Fibroblast of pulmonary artery (primary cell): ENCODE results near the gene FLOT1.

Source experiments
- DNase-seq: peaks from one replicate; pipeline ENCODE4 v3.0.0-alpha.2; 2010; ENCODE audit warnings: low read depth
- H3K4me3 ChIP-seq: replicated peaks from 2 replicates; pipeline ENCODE4 v1.5.1; 2011; ENCODE audit warnings: low read depth, mild to moderate bottlenecking, control low read depth, low read length, moderate library complexity
- TF ChIP-seq, protein P1 (sequence below): IDR thresholded peaks from 2 replicates; pipeline ENCODE4 v1.5.1; 2011; ENCODE audit warnings: mild to moderate bottlenecking, control low read depth, low read length, inconsistent platforms; ENCODE audit errors: missing control alignments

Gene FLOT1

DNA sequence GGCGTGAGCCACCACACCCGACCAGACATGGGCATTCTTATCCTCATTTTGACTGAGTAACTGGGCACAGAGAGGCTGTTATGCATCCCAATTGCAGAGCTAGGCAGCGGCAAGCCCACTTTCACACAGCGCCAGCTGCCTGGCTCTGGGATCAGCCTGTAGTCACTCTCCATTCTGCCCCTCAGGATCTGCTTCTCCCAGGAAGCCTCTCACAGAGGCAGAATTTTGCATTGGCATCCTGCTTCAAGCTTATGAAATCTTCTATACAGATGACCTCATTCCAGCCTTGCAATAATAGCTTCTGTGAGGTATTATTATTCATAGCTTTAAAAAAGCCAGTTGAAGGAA is 38.9 kb upstream of the FLOT1 start:
- H3K4me3 ChIP-seq, result no peak overlapping the region

DNA sequence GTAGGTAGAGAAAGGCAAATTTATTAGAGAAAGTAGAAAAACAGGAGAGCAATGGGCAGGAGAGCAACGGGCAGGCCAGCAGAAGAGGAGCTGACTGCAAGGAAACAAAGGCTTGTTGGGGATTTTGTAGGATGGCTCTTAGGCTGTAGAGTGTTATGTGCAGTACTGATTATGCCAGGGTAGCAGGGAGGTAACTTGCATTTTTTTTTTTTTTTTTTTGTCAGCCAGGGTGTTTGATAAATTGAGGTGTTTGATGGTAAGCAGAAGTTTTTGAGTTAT is 38.1 kb upstream of the FLOT1 start:
- no peak overlapping the region for H3K4me3 ChIP-seq
- no peak for DNase-seq
- TF ChIP-seq, protein P1, sequence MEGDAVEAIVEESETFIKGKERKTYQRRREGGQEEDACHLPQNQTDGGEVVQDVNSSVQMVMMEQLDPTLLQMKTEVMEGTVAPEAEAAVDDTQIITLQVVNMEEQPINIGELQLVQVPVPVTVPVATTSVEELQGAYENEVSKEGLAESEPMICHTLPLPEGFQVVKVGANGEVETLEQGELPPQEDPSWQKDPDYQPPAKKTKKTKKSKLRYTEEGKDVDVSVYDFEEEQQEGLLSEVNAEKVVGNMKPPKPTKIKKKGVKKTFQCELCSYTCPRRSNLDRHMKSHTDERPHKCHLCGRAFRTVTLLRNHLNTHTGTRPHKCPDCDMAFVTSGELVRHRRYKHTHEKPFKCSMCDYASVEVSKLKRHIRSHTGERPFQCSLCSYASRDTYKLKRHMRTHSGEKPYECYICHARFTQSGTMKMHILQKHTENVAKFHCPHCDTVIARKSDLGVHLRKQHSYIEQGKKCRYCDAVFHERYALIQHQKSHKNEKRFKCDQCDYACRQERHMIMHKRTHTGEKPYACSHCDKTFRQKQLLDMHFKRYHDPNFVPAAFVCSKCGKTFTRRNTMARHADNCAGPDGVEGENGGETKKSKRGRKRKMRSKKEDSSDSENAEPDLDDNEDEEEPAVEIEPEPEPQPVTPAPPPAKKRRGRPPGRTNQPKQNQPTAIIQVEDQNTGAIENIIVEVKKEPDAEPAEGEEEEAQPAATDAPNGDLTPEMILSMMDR, result no peak

More for the DNA sequence above, 38.9 kb upstream of the FLOT1 start:
- DNase-seq, result no peak
- TF ChIP-seq, protein P1, result no peak

DNA sequence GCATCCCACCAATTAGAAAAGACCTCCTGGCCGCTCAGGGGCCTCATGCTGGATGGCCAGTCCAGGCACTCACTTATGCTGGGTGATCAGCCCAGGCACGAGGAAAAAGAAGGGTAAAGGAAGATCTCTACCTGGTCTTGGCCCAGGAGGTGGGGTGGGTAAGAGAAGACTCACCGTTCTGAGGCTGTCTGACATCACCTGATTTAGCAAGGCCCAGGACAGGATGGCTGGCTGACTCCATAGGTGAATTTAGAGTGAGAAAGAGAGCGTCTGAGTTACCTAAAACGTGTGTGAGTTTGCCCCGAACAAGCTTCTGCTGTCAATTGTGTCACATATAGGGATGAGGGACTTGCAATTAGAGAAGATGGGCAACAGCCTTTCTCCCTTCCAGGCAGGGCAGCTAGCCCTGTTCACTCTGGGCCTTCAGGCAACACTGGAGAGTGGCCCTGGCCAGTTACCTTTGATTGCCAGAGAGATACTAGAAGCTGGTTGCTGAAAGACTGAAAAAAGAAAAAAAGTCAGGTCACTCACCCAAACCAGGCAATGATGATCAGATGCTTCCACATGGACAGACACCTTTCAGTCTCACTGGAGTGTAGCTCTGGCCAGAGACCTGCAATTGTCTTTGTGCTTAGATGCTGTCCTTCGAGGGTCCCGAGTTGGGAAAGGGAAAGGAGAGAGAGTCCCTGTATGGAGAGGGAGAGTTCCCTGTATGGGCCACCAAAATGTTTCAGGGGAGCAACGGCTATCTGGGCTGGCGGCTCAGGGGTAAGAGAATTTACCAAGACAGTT is 37.6 kb upstream of the FLOT1 start:
- TF ChIP-seq, protein P1, result no peak
- no peak for DNase-seq
- no peak overlapping the region for H3K4me3 ChIP-seq

GRCh38 chr6:30778001-30778635 is 35.6 kb upstream of the FLOT1 start:
- TF ChIP-seq, protein P1, result no peak
- H3K4me3 ChIP-seq, result no peak overlapping the region
- no peak for DNase-seq

DNA sequence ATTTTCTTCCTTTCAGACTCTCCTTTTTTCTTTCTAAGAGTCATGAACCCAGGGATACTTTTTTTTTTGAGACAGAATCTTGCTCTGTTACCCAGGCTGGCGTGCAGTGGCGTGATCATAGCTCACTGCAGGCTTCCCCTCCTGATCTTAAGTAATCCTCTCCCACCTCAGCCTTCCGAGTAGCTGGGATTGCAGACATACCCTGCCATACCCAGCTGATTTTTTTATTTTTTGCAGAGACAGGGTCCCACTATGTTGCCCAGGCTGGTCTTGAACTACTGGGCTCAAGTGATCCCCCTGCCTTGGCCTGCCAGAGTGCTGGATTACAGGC is 34.6 kb upstream of the FLOT1 start:
- TF ChIP-seq, protein P1, result no peak
- DNase-seq, result no peak
- no peak overlapping the region for H3K4me3 ChIP-seq

GRCh38 chr6:30776390-30777154 is 34.1 kb upstream of the FLOT1 start:
- H3K4me3 ChIP-seq, result no peak overlapping the region
- TF ChIP-seq, protein P1, result no peak
- DNase-seq, result no peak

GRCh38 chr6:30775104-30775503 is 32.6 kb upstream of the FLOT1 start:
- DNase-seq, result no peak
- no peak overlapping the region for H3K4me3 ChIP-seq
- TF ChIP-seq, protein P1, result no peak
